Mammary epithelial cell (primary cell): Measurements from ENCODE around the gene LRRC73.
A peak's percentile ranks its signal among the peaks of the same experiment; 100 is the strongest.

ENCODE experiments used
- EZH2 ChIP-seq: IDR thresholded peaks from 2 replicates; pipeline ENCODE4 v1.6.1; 2012; ENCODE audit warnings: low read length, inconsistent platforms, borderline replicate concordance
- TF ChIP-seq, protein P1 (sequence below), 2 donors: IDR thresholded peaks in 1 of 2; conservative IDR thresholded peaks in 1 of 2; 2 replicates each; pipeline ENCODE4 v1.5.1; 2011 to 2012; ENCODE audit warnings: inconsistent platforms in 2 of 2, low read length in 2 of 2, mild to moderate bottlenecking in 2 of 2, control low read depth in 1 of 2, low read depth in 1 of 2; ENCODE audit not compliant: insufficient read depth in 1 of 2; ENCODE audit errors: extremely low read depth in 1 of 2

DNA sequence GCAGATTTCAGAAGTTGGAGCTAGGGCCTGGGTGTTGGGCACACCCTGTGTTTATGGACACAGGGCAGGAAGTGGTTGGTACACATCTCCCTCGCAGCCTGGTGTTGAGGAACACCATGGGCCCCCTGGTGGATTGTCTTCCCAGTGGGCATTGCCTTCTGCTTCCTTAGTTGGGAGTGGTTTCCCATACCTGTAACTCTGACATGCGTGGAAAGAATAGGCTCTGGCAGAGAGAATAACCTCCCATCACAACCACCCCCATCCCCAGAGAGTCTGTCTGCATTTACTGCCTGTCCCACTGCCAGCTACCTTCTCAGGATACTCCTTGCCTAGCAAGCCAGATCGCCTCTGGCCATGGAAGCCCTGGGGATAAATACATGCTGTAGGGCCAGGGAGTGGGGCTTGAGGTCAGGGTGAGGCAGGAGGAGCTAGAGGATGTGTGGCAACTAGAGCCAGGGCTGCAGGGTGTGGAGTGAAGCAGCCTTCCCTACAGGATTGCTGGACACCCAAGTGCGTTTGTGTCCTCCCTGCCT, 14.7 kb downstream of the LRRC73 start:
- TF ChIP-seq, protein P1, sequence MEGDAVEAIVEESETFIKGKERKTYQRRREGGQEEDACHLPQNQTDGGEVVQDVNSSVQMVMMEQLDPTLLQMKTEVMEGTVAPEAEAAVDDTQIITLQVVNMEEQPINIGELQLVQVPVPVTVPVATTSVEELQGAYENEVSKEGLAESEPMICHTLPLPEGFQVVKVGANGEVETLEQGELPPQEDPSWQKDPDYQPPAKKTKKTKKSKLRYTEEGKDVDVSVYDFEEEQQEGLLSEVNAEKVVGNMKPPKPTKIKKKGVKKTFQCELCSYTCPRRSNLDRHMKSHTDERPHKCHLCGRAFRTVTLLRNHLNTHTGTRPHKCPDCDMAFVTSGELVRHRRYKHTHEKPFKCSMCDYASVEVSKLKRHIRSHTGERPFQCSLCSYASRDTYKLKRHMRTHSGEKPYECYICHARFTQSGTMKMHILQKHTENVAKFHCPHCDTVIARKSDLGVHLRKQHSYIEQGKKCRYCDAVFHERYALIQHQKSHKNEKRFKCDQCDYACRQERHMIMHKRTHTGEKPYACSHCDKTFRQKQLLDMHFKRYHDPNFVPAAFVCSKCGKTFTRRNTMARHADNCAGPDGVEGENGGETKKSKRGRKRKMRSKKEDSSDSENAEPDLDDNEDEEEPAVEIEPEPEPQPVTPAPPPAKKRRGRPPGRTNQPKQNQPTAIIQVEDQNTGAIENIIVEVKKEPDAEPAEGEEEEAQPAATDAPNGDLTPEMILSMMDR (conservative IDR thresholded peaks at IDR 0.05 in 1 of 2, IDR thresholded peaks at IDR 0.05 in 1 of 2; ENCODE audit: extremely low read depth in 1 of 2, insufficient read depth in 1 of 2, low read depth in 1 of 2, low read length in 2 of 2): peak; percentile 39 to 52
- no peak for TF ChIP-seq EZH2
